ENCODE results near the gene SMYD3. TPM values are rescaled to one million over a fixed set of nuclear protein-coding genes. Genes with fewer than 3 reads are reported as not detected.

The SMYD3 gene
- total and polyA plus RNA-seq, 2 of the 13 experiments (the other 11 are each of a cell fraction or from before 2014, with no cell fraction given), result 27.7 to 35.8 TPM

DNA sequence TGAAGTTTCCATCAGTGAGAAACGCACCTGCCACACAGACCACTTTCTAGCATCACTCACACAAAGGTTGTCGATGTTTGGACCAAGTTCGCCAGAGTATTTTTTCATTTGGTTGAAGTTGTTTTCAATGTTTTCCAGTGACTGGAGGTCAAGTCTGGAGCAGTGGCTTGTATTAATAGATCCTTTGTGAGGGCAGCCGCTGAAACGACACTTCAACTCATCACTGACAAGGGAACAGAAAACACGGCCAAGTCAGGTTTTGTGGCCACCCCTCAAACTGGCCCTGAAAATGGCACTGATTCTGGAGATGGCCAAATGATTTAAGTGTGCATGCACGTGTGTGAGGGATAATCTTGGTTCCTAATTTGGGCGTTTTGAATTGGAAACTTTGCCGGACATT lies 675.6 kb downstream of the SMYD3 start:
- 91% methylated on average over 9 of the region's 9 CpGs for WGBS (ENCODE audit: low lambda C conversion rate)
- POLR2A ChIA-PET, result no interaction called here

More for the DNA sequence above, 675.6 kb downstream of the SMYD3 start:
- no peaks in the 10 kb centered on the region for H3K27me3 ChIP-seq (ENCODE audit: control insufficient read depth in 1 of 2, insufficient read depth in 2 of 2, low read length in 2 of 2)
- intact Hi-C loops (cut with micrococcal nuclease; ENCODE audit: unreplicated experiment), result no loop called here
- H3K27ac ChIP-seq (ENCODE audit: extremely low read length, insufficient read depth, low read length), result no peak overlapping the region
- DNase-seq (ENCODE audit: low spot score) (no peak), FAIRE-seq (no peak), ATAC-seq (no peak)
- BruUV-seq (replicated peaks), result no TSS peak
- CTCF ChIA-PET (ENCODE audit: low intra/inter-chr PET ratio, low total read pairs), result no interaction called here
- H3K4me2 ChIP-seq (ENCODE audit: low read depth, low read length), result no peak overlapping the region
- no peaks in the 10 kb centered on the region for H4K20me1 ChIP-seq (ENCODE audit: insufficient read depth, low read length)
- no peak overlapping the region for H3K4me3 ChIP-seq (replicated peaks in 1 of 3; ENCODE audit: insufficient read depth in 1 of 3, low read depth in 2 of 3, low read length in 3 of 3)
- no peaks in the 10 kb centered on the region for H3K4me1 ChIP-seq (ENCODE audit: insufficient read depth, low read length)
- H3K36me3 ChIP-seq (replicated peaks in 1 of 2; ENCODE audit: control insufficient read depth in 1 of 2, insufficient read depth in 2 of 2, low read length in 2 of 2), result peaks cover 3 to 4% of the 10 kb centered on the region in 2 experiments; a peak in 2 of 5 replicates
- in situ Hi-C loops (cut with HindIII; ENCODE audit: extremely low pct_ligation_motif_present, low pct_unique_long_range_greater_than_20kb), result no loop called here
- no peak overlapping the region for H2AFZ ChIP-seq (ENCODE audit: low read length)
- no peaks in the 10 kb centered on the region for H3K79me2 ChIP-seq (ENCODE audit: insufficient read depth, low read length)
- H3K9me3 ChIP-seq (ENCODE audit: low read length), result no peaks in the 10 kb centered on the region
- TF ChIP-seq DNMT1 (CRISPR knock-in tag; IDR thresholded peaks at IDR 0.05) (no peak), ZBTB1 (CRISPR knock-in tag; IDR thresholded peaks at IDR 0.05; ENCODE audit: borderline replicate concordance) (no peak), PHF21A (CRISPR knock-in tag; IDR thresholded peaks at IDR 0.05) (no peak), HMGXB3 (CRISPR knock-in tag; IDR thresholded peaks at IDR 0.05; ENCODE audit: borderline replicate concordance) (no peak), POLR2AphosphoS5 (IDR thresholded peaks at IDR 0.05; ENCODE audit: low read depth, low read length) (no peak), MBNL3 (CRISPR knock-in tag; conservative IDR thresholded peaks at IDR 0.05) (no peak), HDAC2 (CRISPR knock-in tag; IDR thresholded peaks at IDR 0.05) (no peak), ZNF883 (CRISPR knock-in tag; IDR thresholded peaks at IDR 0.05; ENCODE audit: not compliant biosample characterization) (no peak)
- TF ChIP-seq, protein P1, sequence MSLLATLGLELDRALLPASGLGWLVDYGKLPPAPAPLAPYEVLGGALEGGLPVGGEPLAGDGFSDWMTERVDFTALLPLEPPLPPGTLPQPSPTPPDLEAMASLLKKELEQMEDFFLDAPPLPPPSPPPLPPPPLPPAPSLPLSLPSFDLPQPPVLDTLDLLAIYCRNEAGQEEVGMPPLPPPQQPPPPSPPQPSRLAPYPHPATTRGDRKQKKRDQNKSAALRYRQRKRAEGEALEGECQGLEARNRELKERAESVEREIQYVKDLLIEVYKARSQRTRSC (CRISPR knock-in tag; IDR thresholded peaks at IDR 0.05; ENCODE audit: low read depth), result no peak
- TF ChIP-seq, protein P2, sequence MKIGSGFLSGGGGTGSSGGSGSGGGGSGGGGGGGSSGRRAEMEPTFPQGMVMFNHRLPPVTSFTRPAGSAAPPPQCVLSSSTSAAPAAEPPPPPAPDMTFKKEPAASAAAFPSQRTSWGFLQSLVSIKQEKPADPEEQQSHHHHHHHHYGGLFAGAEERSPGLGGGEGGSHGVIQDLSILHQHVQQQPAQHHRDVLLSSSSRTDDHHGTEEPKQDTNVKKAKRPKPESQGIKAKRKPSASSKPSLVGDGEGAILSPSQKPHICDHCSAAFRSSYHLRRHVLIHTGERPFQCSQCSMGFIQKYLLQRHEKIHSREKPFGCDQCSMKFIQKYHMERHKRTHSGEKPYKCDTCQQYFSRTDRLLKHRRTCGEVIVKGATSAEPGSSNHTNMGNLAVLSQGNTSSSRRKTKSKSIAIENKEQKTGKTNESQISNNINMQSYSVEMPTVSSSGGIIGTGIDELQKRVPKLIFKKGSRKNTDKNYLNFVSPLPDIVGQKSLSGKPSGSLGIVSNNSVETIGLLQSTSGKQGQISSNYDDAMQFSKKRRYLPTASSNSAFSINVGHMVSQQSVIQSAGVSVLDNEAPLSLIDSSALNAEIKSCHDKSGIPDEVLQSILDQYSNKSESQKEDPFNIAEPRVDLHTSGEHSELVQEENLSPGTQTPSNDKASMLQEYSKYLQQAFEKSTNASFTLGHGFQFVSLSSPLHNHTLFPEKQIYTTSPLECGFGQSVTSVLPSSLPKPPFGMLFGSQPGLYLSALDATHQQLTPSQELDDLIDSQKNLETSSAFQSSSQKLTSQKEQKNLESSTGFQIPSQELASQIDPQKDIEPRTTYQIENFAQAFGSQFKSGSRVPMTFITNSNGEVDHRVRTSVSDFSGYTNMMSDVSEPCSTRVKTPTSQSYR (CRISPR knock-in tag; IDR thresholded peaks at IDR 0.05; ENCODE audit: borderline replicate concordance), result no peak
- TF ChIP-seq, protein P3, sequence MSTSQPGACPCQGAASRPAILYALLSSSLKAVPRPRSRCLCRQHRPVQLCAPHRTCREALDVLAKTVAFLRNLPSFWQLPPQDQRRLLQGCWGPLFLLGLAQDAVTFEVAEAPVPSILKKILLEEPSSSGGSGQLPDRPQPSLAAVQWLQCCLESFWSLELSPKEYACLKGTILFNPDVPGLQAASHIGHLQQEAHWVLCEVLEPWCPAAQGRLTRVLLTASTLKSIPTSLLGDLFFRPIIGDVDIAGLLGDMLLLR (CRISPR knock-in tag; IDR thresholded peaks at IDR 0.05), result no peak
- no peak overlapping the region for H3K9ac ChIP-seq (ENCODE audit: insufficient read depth, low read depth, low read length)
